Bronchial epithelial cell (primary cell): ENCODE measurements around the gene PPP1R2. TPM values are rescaled to one million over a fixed set of nuclear protein-coding genes. Genes with fewer than 3 reads are reported as not detected.

Experiments
- DNase-seq: peaks from one replicate; pipeline ENCODE4 v3.0.0-alpha.2; 2010; ENCODE audit warnings: low read depth
- FAIRE-seq: peaks from 2 replicates; lab custom pipeline; 2011; peaks lifted over from hg19 to GRCh38; lab: Jason Lieb, UNC
- H3K27me3 ChIP-seq: 2 replicates; pipeline ENCODE4 v1.5.1; 2011; ENCODE audit warnings: low read length; ENCODE audit not compliant: control insufficient read depth, insufficient read depth
- H3K36me3 ChIP-seq: 2 replicates; pipeline ENCODE4 v1.5.1; 2011; ENCODE audit warnings: low read length; ENCODE audit not compliant: control insufficient read depth, insufficient read depth
- H3K4me3 ChIP-seq: 2 replicates; pipeline ENCODE4 v1.5.1; 2011; ENCODE audit warnings: mild to moderate bottlenecking, low read depth, low read length, control low read depth
- total RNA-seq: library from RNA; depleted of rRNA; stranded (reverse); fragments of >200 nt; gene quantifications from 2 replicates; pipeline ENCODE4 v1.2.1, GENCODE V29; 2014
- TF ChIP-seq, protein P1 (sequence below): IDR thresholded peaks from 2 replicates; pipeline ENCODE4 v1.5.1; 2011; ENCODE audit warnings: mild to moderate bottlenecking, moderate library complexity, low read length, control low read depth, inconsistent platforms; ENCODE audit not compliant: insufficient read depth, severe bottlenecking

Gene PPP1R2
- total RNA-seq, 1 donor from 2014 or later, result 57.9 TPM

- no peak overlapping the region for H3K4me3 ChIP-seq
- no peak for DNase-seq
- no peak for FAIRE-seq
These were observed 28.2 kb upstream of the PPP1R2 start for GRCh38 chr3:195571361-195571760.

DNA sequence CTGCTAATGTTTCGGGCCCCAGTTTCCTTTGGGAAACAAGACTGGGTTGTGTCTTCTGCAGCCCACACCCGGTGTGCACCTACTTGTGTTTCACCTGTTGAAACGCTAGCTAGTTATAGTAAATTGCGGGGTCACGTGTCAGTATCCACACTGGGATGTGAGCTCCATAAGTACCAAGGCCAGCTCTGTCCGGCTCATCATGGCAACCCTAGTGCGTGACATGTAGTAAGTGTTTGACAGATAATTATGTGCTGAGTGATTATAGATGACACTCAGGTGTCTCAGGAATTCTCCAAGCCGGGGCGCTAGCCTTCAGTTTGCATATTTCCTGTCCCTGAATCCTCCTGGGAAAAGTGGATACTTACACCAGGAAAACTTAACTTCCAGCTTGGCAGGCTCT, 27.8 kb upstream of the PPP1R2 start:
- DNase-seq (no peak), FAIRE-seq (no peak)
- TF ChIP-seq, protein P1, sequence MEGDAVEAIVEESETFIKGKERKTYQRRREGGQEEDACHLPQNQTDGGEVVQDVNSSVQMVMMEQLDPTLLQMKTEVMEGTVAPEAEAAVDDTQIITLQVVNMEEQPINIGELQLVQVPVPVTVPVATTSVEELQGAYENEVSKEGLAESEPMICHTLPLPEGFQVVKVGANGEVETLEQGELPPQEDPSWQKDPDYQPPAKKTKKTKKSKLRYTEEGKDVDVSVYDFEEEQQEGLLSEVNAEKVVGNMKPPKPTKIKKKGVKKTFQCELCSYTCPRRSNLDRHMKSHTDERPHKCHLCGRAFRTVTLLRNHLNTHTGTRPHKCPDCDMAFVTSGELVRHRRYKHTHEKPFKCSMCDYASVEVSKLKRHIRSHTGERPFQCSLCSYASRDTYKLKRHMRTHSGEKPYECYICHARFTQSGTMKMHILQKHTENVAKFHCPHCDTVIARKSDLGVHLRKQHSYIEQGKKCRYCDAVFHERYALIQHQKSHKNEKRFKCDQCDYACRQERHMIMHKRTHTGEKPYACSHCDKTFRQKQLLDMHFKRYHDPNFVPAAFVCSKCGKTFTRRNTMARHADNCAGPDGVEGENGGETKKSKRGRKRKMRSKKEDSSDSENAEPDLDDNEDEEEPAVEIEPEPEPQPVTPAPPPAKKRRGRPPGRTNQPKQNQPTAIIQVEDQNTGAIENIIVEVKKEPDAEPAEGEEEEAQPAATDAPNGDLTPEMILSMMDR, result no peak
- Histone ChIP-seq H3K36me3 (no peaks in the 10 kb centered on the region), H3K27me3 (no peaks in the 10 kb centered on the region), H3K4me3 (no peak overlapping the region)

More at GRCh38 chr3:195571361-195571760, 28.2 kb upstream of the PPP1R2 start:
- Histone ChIP-seq H3K27me3 (no peaks in the 10 kb centered on the region), H3K36me3 (no peaks in the 10 kb centered on the region)
- TF ChIP-seq, protein P1, result no peak

- Histone ChIP-seq H3K27me3 (peaks cover 1% of the 10 kb centered on the region), H3K4me3 (no peak overlapping the region), H3K36me3 (no peaks in the 10 kb centered on the region)
- DNase-seq (no peak), FAIRE-seq (no peak)
- TF ChIP-seq, protein P1, result no peak
These were observed 27.2 kb upstream of the PPP1R2 start for GRCh38 chr3:195570344-195570743.

- H3K36me3 ChIP-seq, result no peaks in the 10 kb centered on the region
- peaks cover 1% of the 10 kb centered on the region for H3K27me3 ChIP-seq
- no peak for FAIRE-seq
- DNase-seq, result no peak
- TF ChIP-seq, protein P1, result no peak
- no peak overlapping the region for H3K4me3 ChIP-seq
These were observed 25.5 kb upstream of the PPP1R2 start for GRCh38 chr3:195568630-195569029.

DNA sequence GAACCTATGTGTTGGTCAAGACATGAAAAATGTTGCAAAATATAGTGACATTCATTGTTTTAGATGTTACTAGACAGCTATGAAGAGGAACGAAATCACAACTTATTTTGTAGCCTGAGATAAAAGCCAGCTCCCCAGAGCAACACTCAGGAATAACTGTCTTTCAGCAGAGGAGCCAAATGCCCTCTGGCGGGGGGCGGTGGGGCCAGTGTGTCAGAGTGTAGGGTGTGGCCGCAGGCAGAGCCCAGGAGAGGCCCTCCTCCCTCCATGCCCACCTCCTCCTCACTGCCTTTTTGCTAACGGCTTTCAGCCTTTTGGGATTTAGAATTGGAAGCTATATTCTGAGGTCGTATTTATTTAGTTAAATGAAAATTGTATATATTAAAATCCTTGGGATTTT, 23.7 kb upstream of the PPP1R2 start:
- no peak for FAIRE-seq
- DNase-seq, result no peak
- TF ChIP-seq, protein P1, result no peak
- Histone ChIP-seq H3K36me3 (no peaks in the 10 kb centered on the region), H3K27me3 (peaks cover 1% of the 10 kb centered on the region), H3K4me3 (no peak overlapping the region)

DNA sequence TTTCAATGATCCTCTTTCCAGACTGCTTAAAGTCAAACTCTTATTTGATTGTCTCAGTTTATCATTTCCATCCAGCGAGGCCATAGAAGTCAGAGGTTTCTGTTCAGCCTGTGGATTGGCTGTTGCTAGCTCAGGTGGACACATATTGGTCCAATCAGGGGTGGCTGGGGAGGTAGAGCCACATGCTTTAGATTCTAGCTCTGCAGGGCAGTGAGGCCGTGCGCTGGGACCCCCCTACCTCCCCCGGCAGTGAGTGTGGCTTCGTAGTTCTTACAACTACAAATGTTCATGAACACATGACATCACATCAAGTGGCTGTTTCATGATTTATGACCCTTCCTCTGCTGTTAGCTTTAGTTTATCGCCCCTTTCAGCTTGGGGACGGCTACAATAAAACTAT, 22.6 kb upstream of the PPP1R2 start:
- no peak overlapping the region for H3K4me3 ChIP-seq
- peaks cover 1% of the 10 kb centered on the region for H3K27me3 ChIP-seq
- FAIRE-seq (no peak), DNase-seq (no peak)
- TF ChIP-seq, protein P1, result no peak
- no peaks in the 10 kb centered on the region for H3K36me3 ChIP-seq
